ENCODE results near the gene RASAL2.

DNA sequence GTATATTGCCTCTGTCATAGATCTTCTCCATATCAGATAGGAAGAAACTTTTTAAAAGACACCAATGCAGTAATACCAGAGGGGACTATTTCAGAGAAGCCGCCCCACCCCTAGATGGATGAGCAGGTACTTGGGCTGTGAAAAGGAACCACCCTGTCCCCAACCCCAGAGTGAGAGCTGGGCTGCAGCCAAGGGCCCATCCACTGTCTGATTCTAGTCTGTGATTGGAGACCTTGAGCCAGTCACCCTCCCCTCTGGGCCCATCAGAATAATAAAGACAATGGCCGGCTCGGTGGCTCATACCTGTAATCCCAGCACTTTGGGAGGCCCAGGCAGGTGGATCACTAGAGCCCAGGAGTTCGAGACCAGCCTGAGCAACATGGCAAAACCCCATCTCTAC is 397.8 kb downstream of the RASAL2 start:
- TF ChIP-seq, protein P1, sequence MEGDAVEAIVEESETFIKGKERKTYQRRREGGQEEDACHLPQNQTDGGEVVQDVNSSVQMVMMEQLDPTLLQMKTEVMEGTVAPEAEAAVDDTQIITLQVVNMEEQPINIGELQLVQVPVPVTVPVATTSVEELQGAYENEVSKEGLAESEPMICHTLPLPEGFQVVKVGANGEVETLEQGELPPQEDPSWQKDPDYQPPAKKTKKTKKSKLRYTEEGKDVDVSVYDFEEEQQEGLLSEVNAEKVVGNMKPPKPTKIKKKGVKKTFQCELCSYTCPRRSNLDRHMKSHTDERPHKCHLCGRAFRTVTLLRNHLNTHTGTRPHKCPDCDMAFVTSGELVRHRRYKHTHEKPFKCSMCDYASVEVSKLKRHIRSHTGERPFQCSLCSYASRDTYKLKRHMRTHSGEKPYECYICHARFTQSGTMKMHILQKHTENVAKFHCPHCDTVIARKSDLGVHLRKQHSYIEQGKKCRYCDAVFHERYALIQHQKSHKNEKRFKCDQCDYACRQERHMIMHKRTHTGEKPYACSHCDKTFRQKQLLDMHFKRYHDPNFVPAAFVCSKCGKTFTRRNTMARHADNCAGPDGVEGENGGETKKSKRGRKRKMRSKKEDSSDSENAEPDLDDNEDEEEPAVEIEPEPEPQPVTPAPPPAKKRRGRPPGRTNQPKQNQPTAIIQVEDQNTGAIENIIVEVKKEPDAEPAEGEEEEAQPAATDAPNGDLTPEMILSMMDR (IDR thresholded peaks at IDR 0.05), result no peak
- TF ChIP-seq POLR2A (IDR thresholded peaks at IDR 0.05), result no peak

Data from thyroid gland (tissue), 4 donors.